Kidney glomerular epithelial cell (primary cell): Measurements from ENCODE around the gene EAPP.
A peak's percentile ranks its signal among the peaks of the same experiment; 100 is the strongest.
"Not testable (repeated sequence)": the region's sequence is repeated elsewhere in the genome, so short reads cannot be mapped to it uniquely, and the experiment has no call there.

Experiments used
- DNase-seq: peaks from one replicate; lab custom pipeline; 2025; lab: John Stamatoyannopoulos, UW

The EAPP gene

GRCh38 chr14:34538096-34538495, 1.4 kb downstream of the EAPP start:
- not testable (repeated sequence) for DNase-seq

- no peak for DNase-seq
Observed at GRCh38 chr14:34537677-34538009, 1.9 kb downstream of the EAPP start.

GRCh38 chr14:34536951-34537676, 2.4 kb downstream of the EAPP start:
- DNase-seq, result no peak

GRCh38 chr14:34527591-34527990, 11.9 kb downstream of the EAPP start:
- DNase-seq, result no peak

- not testable (repeated sequence) for DNase-seq
Observed at GRCh38 chr14:34524216-34524615, 15.3 kb downstream of the EAPP start.

GRCh38 chr14:34522496-34522895, 17.0 kb downstream of the EAPP start:
- DNase-seq, result no peak

- DNase-seq, result not testable (repeated sequence)
Observed at GRCh38 chr14:34521071-34521470, 18.4 kb downstream of the EAPP start.

GRCh38 chr14:34520304-34520970, 19.1 kb downstream of the EAPP start:
- not testable (repeated sequence) for DNase-seq

- DNase-seq, result no peak
Observed at GRCh38 chr14:34507884-34508283, 31.6 kb downstream of the EAPP start.

GRCh38 chr14:34507459-34507858, 32.0 kb downstream of the EAPP start:
- DNase-seq, result no peak

GRCh38 chr14:34505124-34505491, 34.4 kb downstream of the EAPP start:
- not testable (repeated sequence) for DNase-seq

GRCh38 chr14:34504027-34504426, 35.5 kb downstream of the EAPP start:
- DNase-seq, result not testable (repeated sequence)

GRCh38 chr14:34502545-34503225, 36.8 kb downstream of the EAPP start:
- DNase-seq, result no peak

GRCh38 chr14:34502001-34502400, 37.5 kb downstream of the EAPP start:
- no peak for DNase-seq

- DNase-seq, result no peak
Observed at GRCh38 chr14:34501004-34501580, 38.4 kb downstream of the EAPP start.

- no peak for DNase-seq
Observed at GRCh38 chr14:34498684-34499412, 40.7 kb downstream of the EAPP start.

- DNase-seq, result peak; percentile 15
Observed at GRCh38 chr14:34496679-34497513, 42.6 kb downstream of the EAPP start.

- DNase-seq, result no peak
Observed at GRCh38 chr14:34496007-34496678, 43.4 kb downstream of the EAPP start.

- no peak for DNase-seq
Observed at GRCh38 chr14:34489324-34489723, 50.2 kb downstream of the EAPP start.

- no peak for DNase-seq
Observed at GRCh38 chr14:34488528-34488927, 51.0 kb downstream of the EAPP start.

- DNase-seq, result no peak
Observed at GRCh38 chr14:34484726-34485125, 54.8 kb downstream of the EAPP start.
